Astrocyte (in vitro differentiated cells and primary cell): ENCODE measurements around the gene LRP1B.

Source experiments
- EZH2 ChIP-seq: IDR thresholded peaks from 2 replicates; pipeline ENCODE4 v1.6.1; 2012; ENCODE audit warnings: mild to moderate bottlenecking, low read length, inconsistent platforms; ENCODE audit not compliant: insufficient read depth
- TF ChIP-seq, protein P1 (sequence below): IDR thresholded peaks from 2 replicates; pipeline ENCODE4 v1.5.1; 2011; ENCODE audit warnings: low read depth, mild to moderate bottlenecking, inconsistent platforms, low read length, moderate library complexity; ENCODE audit not compliant: insufficient read depth

DNA sequence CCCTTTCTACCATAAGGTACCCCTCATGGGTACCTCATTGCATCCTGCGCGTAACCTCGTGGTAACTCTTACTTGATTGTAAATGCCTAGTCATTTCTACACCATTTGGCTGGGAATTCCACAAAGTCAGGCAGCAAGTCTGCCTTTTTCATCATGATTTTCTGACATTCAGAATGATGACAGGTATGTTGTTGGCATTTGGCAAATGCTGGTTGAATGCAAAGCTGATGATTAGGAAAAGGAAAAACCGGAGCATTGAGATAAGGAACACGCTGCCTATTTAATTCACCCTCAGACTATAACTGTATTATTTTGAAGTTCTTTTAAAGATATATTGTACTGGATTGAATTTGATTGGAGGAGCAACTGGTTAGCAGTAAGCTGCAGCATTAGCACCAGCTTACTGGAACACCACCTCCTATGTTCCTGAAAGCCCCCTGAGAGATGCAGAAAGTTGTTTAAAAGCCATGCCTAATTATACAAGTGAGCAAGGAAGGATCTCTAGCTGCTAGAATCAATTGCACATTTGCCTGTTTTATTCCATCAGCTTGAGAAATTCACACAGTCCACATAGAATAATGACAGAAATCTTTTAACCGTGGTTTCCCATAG lies 520.1 kb downstream of the LRP1B start:
- TF ChIP-seq, protein P1, sequence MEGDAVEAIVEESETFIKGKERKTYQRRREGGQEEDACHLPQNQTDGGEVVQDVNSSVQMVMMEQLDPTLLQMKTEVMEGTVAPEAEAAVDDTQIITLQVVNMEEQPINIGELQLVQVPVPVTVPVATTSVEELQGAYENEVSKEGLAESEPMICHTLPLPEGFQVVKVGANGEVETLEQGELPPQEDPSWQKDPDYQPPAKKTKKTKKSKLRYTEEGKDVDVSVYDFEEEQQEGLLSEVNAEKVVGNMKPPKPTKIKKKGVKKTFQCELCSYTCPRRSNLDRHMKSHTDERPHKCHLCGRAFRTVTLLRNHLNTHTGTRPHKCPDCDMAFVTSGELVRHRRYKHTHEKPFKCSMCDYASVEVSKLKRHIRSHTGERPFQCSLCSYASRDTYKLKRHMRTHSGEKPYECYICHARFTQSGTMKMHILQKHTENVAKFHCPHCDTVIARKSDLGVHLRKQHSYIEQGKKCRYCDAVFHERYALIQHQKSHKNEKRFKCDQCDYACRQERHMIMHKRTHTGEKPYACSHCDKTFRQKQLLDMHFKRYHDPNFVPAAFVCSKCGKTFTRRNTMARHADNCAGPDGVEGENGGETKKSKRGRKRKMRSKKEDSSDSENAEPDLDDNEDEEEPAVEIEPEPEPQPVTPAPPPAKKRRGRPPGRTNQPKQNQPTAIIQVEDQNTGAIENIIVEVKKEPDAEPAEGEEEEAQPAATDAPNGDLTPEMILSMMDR, result no peak
- TF ChIP-seq EZH2, result no peak
